Measurements from ENCODE around the gene CORO7.

GRCh38 chr16:4450430-4450829, 34.0 kb upstream of the CORO7 start:
- TF ChIP-seq, protein P1, sequence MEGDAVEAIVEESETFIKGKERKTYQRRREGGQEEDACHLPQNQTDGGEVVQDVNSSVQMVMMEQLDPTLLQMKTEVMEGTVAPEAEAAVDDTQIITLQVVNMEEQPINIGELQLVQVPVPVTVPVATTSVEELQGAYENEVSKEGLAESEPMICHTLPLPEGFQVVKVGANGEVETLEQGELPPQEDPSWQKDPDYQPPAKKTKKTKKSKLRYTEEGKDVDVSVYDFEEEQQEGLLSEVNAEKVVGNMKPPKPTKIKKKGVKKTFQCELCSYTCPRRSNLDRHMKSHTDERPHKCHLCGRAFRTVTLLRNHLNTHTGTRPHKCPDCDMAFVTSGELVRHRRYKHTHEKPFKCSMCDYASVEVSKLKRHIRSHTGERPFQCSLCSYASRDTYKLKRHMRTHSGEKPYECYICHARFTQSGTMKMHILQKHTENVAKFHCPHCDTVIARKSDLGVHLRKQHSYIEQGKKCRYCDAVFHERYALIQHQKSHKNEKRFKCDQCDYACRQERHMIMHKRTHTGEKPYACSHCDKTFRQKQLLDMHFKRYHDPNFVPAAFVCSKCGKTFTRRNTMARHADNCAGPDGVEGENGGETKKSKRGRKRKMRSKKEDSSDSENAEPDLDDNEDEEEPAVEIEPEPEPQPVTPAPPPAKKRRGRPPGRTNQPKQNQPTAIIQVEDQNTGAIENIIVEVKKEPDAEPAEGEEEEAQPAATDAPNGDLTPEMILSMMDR (IDR thresholded peaks at IDR 0.05; ENCODE audit: low read depth, low read length, poor library complexity, severe bottlenecking) = no peak
- no peak for TF ChIP-seq EZH2phosphoT487 (IDR thresholded peaks at IDR 0.05; ENCODE audit: borderline replicate concordance, low read length)

All from DOHH2 (cell line).